GM18505 (cell line): ENCODE results near the gene SRGAP1.
"Not testable (repeated sequence)": the region's sequence is repeated elsewhere in the genome, so short reads cannot be mapped to it uniquely, and the experiment has no call there.

Experiments used
- ATAC-seq: cut with Tn5 transposase; IDR thresholded peaks from one replicate; pipeline ENCODE4 v1.9.1; 2021; ENCODE audit not compliant: unreplicated experiment
- POLR2A ChIP-seq: IDR thresholded peaks from 4 replicates; pipeline ENCODE4 v1.6.1; 2011; ENCODE audit warnings: borderline replicate concordance; ENCODE audit not compliant: insufficient read depth, insufficient read length; ENCODE audit errors: extremely low read depth

SRGAP1 gene

GRCh38 chr12:64097366-64098105 is 253.0 kb downstream of the SRGAP1 start:
- ATAC-seq, result no peak
- no peak for TF ChIP-seq POLR2A

DNA sequence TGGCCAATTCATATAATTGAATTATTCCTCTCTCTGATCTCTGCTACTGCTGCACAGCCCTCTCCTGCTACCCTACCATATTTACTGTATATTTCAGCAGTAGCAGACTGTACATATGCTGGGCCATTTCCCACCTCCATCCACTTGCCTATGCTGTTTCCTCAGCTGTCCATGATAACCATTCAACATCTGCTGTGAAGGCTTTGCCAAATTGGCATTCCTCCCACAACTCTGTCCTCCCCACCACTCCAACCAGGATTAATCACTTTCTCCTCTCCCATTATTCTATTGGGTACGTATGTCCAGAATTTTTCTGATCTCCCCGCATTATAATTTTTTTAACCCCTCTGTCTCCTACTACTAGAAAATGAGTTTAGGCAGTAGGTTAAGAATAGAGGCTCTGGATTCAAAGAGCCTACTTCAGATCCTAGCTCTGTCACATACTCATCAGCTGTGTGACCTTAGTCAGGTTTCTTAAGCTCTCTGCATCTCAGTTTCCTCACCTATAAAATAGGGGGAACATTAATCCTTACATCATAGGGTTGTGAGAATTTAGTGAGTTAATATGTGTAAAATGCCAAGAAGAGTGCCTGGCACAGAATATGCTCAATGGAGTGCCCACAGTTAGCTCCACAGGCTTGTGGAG is 254.3 kb downstream of the SRGAP1 start:
- no peak for TF ChIP-seq POLR2A
- ATAC-seq, result no peak

DNA sequence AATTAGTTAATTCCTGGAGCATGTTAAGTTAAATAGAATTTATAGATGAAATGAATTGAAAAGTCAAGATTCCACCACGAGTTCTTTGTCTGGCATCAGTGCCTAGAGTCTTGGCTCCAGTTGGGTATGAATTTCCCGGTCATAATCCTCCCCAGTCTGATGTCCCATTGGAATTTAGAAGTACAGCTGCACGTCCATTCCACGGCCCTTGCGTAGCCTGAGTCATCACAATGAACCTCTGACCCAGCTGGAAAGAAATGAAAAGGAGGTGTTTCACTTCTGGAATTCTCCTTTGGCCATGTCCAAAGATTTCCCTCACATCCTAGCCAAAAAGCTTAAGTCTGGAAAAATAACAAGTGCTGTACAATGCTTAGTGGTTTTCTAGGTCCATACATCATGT is 254.9 kb downstream of the SRGAP1 start:
- no peak for TF ChIP-seq POLR2A
- ATAC-seq, result no peak

DNA sequence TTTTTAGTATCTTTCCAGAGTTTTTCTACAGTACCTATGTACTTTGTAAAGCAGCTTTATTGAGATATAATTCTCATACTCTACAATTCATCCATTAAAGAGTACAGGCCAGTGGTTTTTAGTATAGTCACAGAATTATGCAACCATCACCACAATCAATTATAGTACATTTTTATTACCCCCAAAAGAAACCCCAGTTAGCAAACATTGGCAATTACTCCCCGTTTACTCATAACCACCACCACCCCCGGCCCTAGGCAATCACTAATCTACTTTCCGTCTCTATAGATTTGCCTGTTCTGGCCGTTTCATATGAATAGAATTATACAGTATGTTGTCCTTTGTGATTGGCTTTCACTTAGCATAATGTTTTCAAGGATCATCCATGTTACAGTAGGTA is 257.8 kb downstream of the SRGAP1 start:
- ATAC-seq, result no peak

DNA sequence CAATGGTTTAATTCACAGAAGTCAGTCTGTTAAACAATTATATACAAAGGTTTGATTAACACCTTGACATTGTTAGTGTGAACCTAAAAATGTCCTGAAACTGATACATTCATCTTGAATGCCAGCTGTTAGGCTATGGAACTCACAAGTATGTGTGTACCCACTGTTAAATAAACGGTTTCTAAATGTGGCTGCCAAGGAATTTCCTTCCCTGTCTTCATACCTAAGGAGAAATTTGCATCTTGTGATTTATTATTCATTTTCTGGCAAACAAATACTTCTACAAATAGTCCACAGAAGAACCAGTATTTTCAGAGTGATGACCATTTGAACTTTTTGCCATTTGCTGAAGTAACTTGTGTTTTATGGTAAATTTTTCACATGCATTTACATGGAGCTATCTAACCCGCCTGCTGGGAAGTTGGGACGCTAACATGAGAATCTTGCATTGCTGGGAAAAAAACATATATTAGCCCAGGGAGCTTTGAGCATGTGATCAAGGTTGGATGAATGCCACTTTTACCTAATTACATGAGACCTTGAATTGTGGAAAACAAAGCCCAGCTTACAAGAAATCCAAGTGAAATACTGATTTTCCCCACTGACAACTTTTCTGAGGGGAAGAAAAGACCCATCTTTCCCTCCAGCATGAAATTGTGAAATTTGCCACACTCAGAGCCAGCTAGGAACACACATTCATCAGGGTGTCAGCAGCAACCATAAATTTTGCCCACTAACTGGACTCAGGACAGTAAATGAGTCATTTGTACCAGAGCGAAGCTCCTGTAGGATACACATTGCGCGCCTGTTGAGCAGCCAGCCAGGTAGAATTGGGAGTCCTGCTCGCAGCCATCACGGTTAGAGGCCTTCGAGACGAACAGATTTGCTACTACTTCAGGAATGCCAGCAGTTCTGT is 259.6 kb downstream of the SRGAP1 start:
- TF ChIP-seq POLR2A, result no peak
- no peak for ATAC-seq

More for the DNA sequence above, 257.8 kb downstream of the SRGAP1 start:
- TF ChIP-seq POLR2A, result no peak

DNA sequence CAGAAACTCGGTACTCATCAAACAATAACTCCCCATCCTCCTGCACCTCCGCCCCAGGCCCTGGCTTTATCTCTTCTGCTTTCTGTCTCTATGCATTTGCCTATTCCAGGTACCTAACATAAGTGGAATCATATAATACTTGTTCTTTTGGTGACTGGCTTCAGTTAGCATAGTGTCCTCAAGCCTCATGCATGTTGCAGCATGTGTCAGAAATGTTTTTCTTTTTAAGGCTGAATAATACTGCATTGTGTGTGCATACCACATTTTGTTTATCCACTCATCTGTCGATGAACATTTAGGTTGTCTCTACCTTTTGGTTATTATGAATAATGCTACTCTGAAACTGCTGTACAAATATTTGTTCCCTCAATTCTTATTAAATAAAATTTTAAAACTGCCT is 260.5 kb downstream of the SRGAP1 start:
- ATAC-seq, result no peak
- no peak for TF ChIP-seq POLR2A

GRCh38 chr12:64107776-64108175 is 263.3 kb downstream of the SRGAP1 start:
- TF ChIP-seq POLR2A, result no peak
- ATAC-seq, result no peak

DNA sequence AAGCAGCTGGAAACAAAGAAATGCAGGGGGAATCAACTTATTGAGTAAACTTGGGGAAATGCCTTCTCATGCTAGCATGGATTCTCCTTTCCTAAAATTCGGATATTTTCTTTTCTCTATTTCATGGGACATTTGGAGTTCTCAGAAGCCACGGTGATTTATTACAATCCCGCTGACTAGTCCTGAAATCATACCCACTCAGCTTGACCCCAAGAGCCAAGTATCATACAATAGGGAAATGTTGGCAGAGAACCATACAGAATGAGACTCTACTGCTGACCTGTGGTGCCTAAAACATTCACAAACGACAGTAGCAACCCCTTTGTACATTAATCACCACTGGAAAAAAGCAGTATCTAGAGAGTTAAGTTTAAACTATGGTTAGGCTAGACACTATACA is 265.2 kb downstream of the SRGAP1 start:
- no peak for TF ChIP-seq POLR2A
- no peak for ATAC-seq

DNA sequence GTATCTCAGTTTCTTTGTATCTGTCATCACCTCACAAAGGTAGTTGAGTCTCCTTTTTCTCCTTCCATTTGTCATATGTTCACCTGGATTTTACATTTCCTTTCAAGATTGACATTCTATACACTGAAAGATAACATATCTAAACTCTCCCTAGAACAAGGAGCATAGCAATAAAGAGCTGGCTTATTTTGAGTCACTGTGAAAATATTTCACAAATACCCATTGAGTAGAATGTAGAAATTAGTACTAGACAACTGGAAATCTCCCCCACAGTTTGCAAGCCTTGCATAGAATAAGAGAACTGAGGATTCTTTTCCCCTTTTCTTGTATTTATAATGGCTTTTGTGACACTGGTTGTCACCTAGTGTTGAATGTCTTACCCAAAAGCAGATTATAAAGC is 266.4 kb downstream of the SRGAP1 start:
- ATAC-seq, result no peak

GRCh38 chr12:64116969-64117368 is 272.5 kb downstream of the SRGAP1 start:
- no peak for TF ChIP-seq POLR2A
- ATAC-seq, result no peak

More for the DNA sequence above, 266.4 kb downstream of the SRGAP1 start:
- TF ChIP-seq POLR2A, result no peak

GRCh38 chr12:64120568-64120967 is 276.1 kb downstream of the SRGAP1 start:
- TF ChIP-seq POLR2A, result no peak
- no peak for ATAC-seq

DNA sequence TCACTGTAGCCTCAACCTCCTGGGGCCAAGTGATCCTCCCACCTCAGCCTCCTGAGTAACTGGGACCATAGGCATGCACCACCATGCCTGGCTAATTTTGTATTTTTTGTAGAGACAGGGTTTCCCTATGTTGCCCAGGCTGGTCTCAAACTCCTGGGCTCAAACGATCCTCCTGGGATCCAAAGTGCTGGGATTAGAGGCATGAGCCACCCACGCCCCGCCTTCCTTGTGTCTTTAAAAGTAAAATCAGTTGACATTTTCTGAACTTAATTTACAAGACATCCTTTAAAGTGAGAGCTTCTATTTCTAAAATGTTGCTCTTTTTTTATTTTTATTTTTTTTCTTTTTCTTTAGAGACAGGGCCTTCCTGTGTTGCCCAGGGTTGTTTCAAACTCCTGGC is 276.6 kb downstream of the SRGAP1 start:
- not testable (repeated sequence) for ATAC-seq

DNA sequence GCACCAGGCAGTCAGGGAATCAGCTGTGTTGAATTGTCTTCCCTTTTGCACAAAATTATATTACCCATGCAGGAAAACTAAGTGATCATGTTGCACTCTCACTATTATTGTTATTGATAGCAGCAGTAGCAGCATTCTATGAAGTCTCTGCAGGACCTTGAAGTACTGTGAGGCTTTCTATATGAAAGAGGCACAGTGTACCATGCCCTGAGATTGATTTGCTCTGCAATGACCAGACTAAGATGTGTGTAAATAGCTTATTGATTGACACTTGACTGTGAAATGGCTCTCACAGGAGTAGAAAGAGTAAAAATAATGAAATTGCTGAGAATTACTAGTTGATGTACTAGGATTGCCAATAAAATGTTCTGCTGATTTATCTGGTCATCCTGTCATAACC is 277.7 kb downstream of the SRGAP1 start:
- no peak for ATAC-seq
- no peak for TF ChIP-seq POLR2A
